Fibroblast of the aortic adventitia (primary cell): ENCODE measurements around the gene ARMC2. TPM values are rescaled to one million over a fixed set of nuclear protein-coding genes. Genes with fewer than 3 reads are reported as not detected.
A peak's percentile ranks its signal among the peaks of the same experiment; 100 is the strongest.

Experiments
- DNase-seq: peaks from one replicate; pipeline ENCODE4 v3.0.0-alpha.2; 2010; ENCODE audit warnings: low read depth
- H3K4me3 ChIP-seq: 2 replicates; pipeline ENCODE4 v1.5.1; 2011; ENCODE audit warnings: low read depth, mild to moderate bottlenecking, control low read depth, low read length, moderate library complexity
- CTCF ChIP-seq: IDR thresholded peaks from 2 replicates; pipeline ENCODE4 v1.5.1; 2011; ENCODE audit warnings: mild to moderate bottlenecking, low read length, control low read depth, inconsistent platforms; ENCODE audit not compliant: insufficient read depth
- total RNA-seq: library from RNA; depleted of rRNA; stranded (reverse); fragments of >200 nt; gene quantifications from 2 replicates; pipeline ENCODE4 v1.2.3, GENCODE V29; 2012; ENCODE audit warnings: low replicate concordance

Gene ARMC2
- total RNA-seq, 1 donor = 2.5 TPM

- TF ChIP-seq CTCF = no peak
- no peak overlapping the region for H3K4me3 ChIP-seq
- DNase-seq = no peak
Measured at GRCh38 chr6:108995296-108995695, 147.1 kb downstream of the ARMC2 start.

- H3K4me3 ChIP-seq = no peak overlapping the region
- no peak for DNase-seq
- TF ChIP-seq CTCF = no peak
Measured at GRCh38 chr6:108996208-108996607, 148.0 kb downstream of the ARMC2 start.

GRCh38 chr6:108998485-108998884, 150.3 kb downstream of the ARMC2 start:
- no peak for DNase-seq
- no peak overlapping the region for H3K4me3 ChIP-seq
- TF ChIP-seq CTCF = no peak

GRCh38 chr6:108999428-108999827, 151.2 kb downstream of the ARMC2 start:
- no peak overlapping the region for H3K4me3 ChIP-seq
- TF ChIP-seq CTCF = no peak
- no peak for DNase-seq

GRCh38 chr6:109000289-109000688, 152.1 kb downstream of the ARMC2 start:
- no peak overlapping the region for H3K4me3 ChIP-seq
- DNase-seq = no peak
- no peak for TF ChIP-seq CTCF

GRCh38 chr6:109001291-109001894, 153.2 kb downstream of the ARMC2 start:
- peak; percentile 12 for DNase-seq
- no peak for TF ChIP-seq CTCF
- no peak overlapping the region for H3K4me3 ChIP-seq
